CD4-positive, CD25-positive, alpha-beta regulatory T cell (primary cell): ENCODE data around the gene IL6R. TPM values are rescaled to one million over a fixed set of nuclear protein-coding genes. Genes with fewer than 3 reads are reported as not detected.
A peak's percentile ranks its signal among the peaks of the same experiment; 100 is the strongest.
"Not testable (repeated sequence)": the region's sequence is repeated elsewhere in the genome, so short reads cannot be mapped to it uniquely, and the experiment has no call there.

Source experiments
- ATAC-seq, 2 donors: fragments of 150-1000 bp; cut with Tn5 transposase; one replicate each; pipeline ENCODE4 v1.10.0; 2021; ENCODE audit warnings: low read depth in 2 of 2, moderate number of reproducible peaks in 2 of 2, moderate library complexity in 1 of 2
- DNase-seq, 3 donors: peaks; one replicate each; pipeline versions ENCODE4 v3.0.0 to v3.0.0-alpha.2; 2012 to 2022; ENCODE audit warnings: mixed read lengths in 1 of 3
- H3K27ac ChIP-seq: one replicate; pipeline ENCODE4 v1.7.0; 2013; ENCODE audit warnings: mild to moderate bottlenecking, low read length; ENCODE audit not compliant: insufficient read depth, poor library complexity, severe bottlenecking
- H3K27me3 ChIP-seq: one replicate; pipeline ENCODE4 v1.7.0; 2013; ENCODE audit warnings: low read length; ENCODE audit not compliant: control insufficient read depth, insufficient read depth
- H3K36me3 ChIP-seq: one replicate; pipeline ENCODE4 v1.7.0; 2013; ENCODE audit warnings: mild to moderate bottlenecking, low read length, moderate library complexity; ENCODE audit not compliant: control insufficient read depth, insufficient read depth
- H3K4me1 ChIP-seq: 2 replicates; pipeline ENCODE4 v1.7.0; 2013; ENCODE audit warnings: mild to moderate bottlenecking, low read length; ENCODE audit not compliant: insufficient read depth, control insufficient read depth, poor library complexity, severe bottlenecking
- H3K4me3 ChIP-seq: one replicate; pipeline ENCODE4 v1.7.0; 2013; ENCODE audit warnings: low read depth, mild to moderate bottlenecking, low read length, moderate library complexity
- H3K9me3 ChIP-seq, 2 experiments: 1 replicate in 1 of 2; 2 replicates in 1 of 2; pipeline ENCODE4 v1.7.0; 2013; ENCODE audit warnings: low read length in 2 of 2, mild to moderate bottlenecking in 1 of 2, moderate library complexity in 1 of 2; ENCODE audit not compliant: control insufficient read depth in 2 of 2
- H3K27ac Mint-ChIP-seq, 3 donors: one replicate each; pipeline ENCODE4 v1.8.0; 2020 to 2022; ENCODE audit warnings: mild to moderate bottlenecking in 3 of 3, mixed read lengths in 3 of 3, moderate library complexity in 2 of 3
- H3K27me3 Mint-ChIP-seq: one replicate; pipeline ENCODE4 v1.8.0; 2022; ENCODE audit warnings: mild to moderate bottlenecking, mixed read lengths
- H3K36me3 Mint-ChIP-seq: one replicate; pipeline ENCODE4 v1.8.0; 2020; ENCODE audit warnings: mixed read lengths
- H3K4me1 Mint-ChIP-seq, 4 donors: one replicate each; pipeline ENCODE4 v1.8.0; 2020 to 2022; ENCODE audit warnings: mixed read lengths in 4 of 4, mild to moderate bottlenecking in 1 of 4
- H3K4me3 Mint-ChIP-seq, 4 donors: one replicate each; pipeline ENCODE4 v1.8.0; 2020 to 2022; ENCODE audit warnings: mild to moderate bottlenecking in 4 of 4, mixed read lengths in 4 of 4, moderate library complexity in 3 of 4
- H3K9me3 Mint-ChIP-seq, 7 donors: one replicate each; pipeline ENCODE4 v1.8.0; 2020 to 2022; ENCODE audit warnings: mixed read lengths in 7 of 7, mild to moderate bottlenecking in 3 of 7, moderate library complexity in 2 of 7
- polyA plus RNA-seq, 4 donors: library from polyadenylated mRNA; unstranded; fragments of 300-500 nt; fragmentation: Illumina TruSeq; gene quantifications; one replicate each; pipeline ENCODE4 v1.2.3, GENCODE V29; 2021
- total RNA-seq: library from RNA; stranded (reverse); gene quantifications from one replicate; pipeline ENCODE4 v1.2.3, GENCODE V29; 2022

The IL6R gene
- 135 TPM for total RNA-seq
- polyA plus RNA-seq: 10 to 100 TPM; 54.5 to 84.4 (median 62.2) TPM

GRCh38 chr1:154404984-154405746, at the start of gene IL6R:
Gene IL6R (plus strand): TSS chr1:154405343. CDS start chr1:154405630, 287 bp downstream.
- Mint-ChIP-seq H3K36me3 (peaks cover 3% of the 10 kb centered on the region), H3K4me1 (peaks cover 8 to 74% (median 50%) of the 10 kb centered on the region in 4 donors)

GRCh38 chr1:154358519-154358918, 46.6 kb upstream of the IL6R start:
- no peaks in the 10 kb centered on the region for H3K27me3 ChIP-seq
- H3K4me1 ChIP-seq: peaks cover 5% of the 10 kb centered on the region
- Mint-ChIP-seq H3K27ac (no peak overlapping the region), H3K4me3 (no peak overlapping the region), H3K36me3 (no peaks in the 10 kb centered on the region), H3K9me3 (no peaks in the 10 kb centered on the region), H3K27me3 (no peaks in the 10 kb centered on the region), H3K4me1 (peaks cover 0 to 16% (median 12%) of the 10 kb centered on the region in 4 donors)
- H3K36me3 ChIP-seq: no peaks in the 10 kb centered on the region
- H3K9me3 ChIP-seq: no peaks in the 10 kb centered on the region
- no peak overlapping the region for H3K27ac ChIP-seq
- H3K4me3 ChIP-seq: no peak overlapping the region
- DNase-seq (no peak), ATAC-seq (no peak)

More at GRCh38 chr1:154404984-154405746, at the start of gene IL6R:
- ATAC-seq (peak; percentile 66 to 71), DNase-seq (peak; percentile 73 to 89 (median 84))
- peaks cover 79% of the 10 kb centered on the region for H3K4me1 ChIP-seq
- peak within 1 kb of the TSS; percentile 93 for H3K4me3 ChIP-seq
- no peaks in the 10 kb centered on the region for H3K9me3 ChIP-seq
- Mint-ChIP-seq H3K4me3 (peak within 1 kb of the TSS; percentile 95 to 99 (median 98)), H3K27ac (peak within 1 kb of the TSS; percentile 96 to 98 (median 96)), H3K27me3 (no peaks in the 10 kb centered on the region), H3K9me3 (no peaks in the 10 kb centered on the region)
- peak within 1 kb of the TSS; percentile 87 for H3K27ac ChIP-seq
- H3K27me3 ChIP-seq: no peaks in the 10 kb centered on the region
- H3K36me3 ChIP-seq: no peaks in the 10 kb centered on the region

- no peak overlapping the region for H3K27ac Mint-ChIP-seq
- DNase-seq (no peak), ATAC-seq (no peak)
- H3K4me1 Mint-ChIP-seq: peaks cover 0 to 8% (median 0%) of the 10 kb centered on the region in 4 donors
- no peaks in the 10 kb centered on the region for H3K9me3 ChIP-seq
- H3K4me3 ChIP-seq: no peak overlapping the region
- H3K4me3 Mint-ChIP-seq: no peak overlapping the region
- H3K9me3 Mint-ChIP-seq: no peaks in the 10 kb centered on the region
- H3K36me3 Mint-ChIP-seq: no peaks in the 10 kb centered on the region
- H3K36me3 ChIP-seq: no peaks in the 10 kb centered on the region
- no peak overlapping the region for H3K27ac ChIP-seq
- no peaks in the 10 kb centered on the region for H3K27me3 ChIP-seq
- no peaks in the 10 kb centered on the region for H3K27me3 Mint-ChIP-seq
- H3K4me1 ChIP-seq: no peaks in the 10 kb centered on the region
Observed at GRCh38 chr1:154360288-154360687, 44.9 kb upstream of the IL6R start.

GRCh38 chr1:154360881-154361280, 44.3 kb upstream of the IL6R start:
- H3K27ac Mint-ChIP-seq: peak overlapping the region in 1 of 3 donors; percentile 58
- H3K4me1 ChIP-seq, H3K9me3 Mint-ChIP-seq, H3K9me3 ChIP-seq, H3K27me3 ChIP-seq, H3K4me1 Mint-ChIP-seq, H3K27ac ChIP-seq, H3K4me3 ChIP-seq, H3K27me3 Mint-ChIP-seq, H3K4me3 Mint-ChIP-seq, H3K36me3 ChIP-seq, H3K36me3 Mint-ChIP-seq, ATAC-seq, DNase-seq: not testable (repeated sequence)

- Histone ChIP-seq H3K36me3 (no peaks in the 10 kb centered on the region), H3K4me1 (no peaks in the 10 kb centered on the region), H3K4me3 (no peak overlapping the region), H3K27ac (no peak overlapping the region), H3K9me3 (no peaks in the 10 kb centered on the region), H3K27me3 (no peaks in the 10 kb centered on the region)
- ATAC-seq (no peak), DNase-seq (no peak)
- Mint-ChIP-seq H3K27me3 (no peaks in the 10 kb centered on the region), H3K27ac (no peak overlapping the region), H3K36me3 (no peaks in the 10 kb centered on the region), H3K4me1 (peaks cover 0 to 9% (median 2%) of the 10 kb centered on the region in 4 donors), H3K9me3 (peaks cover 0 to 2% (median 0%) of the 10 kb centered on the region in 7 donors), H3K4me3 (no peak overlapping the region)
Observed at GRCh38 chr1:154361357-154361756, 43.8 kb upstream of the IL6R start.

- H3K4me3 ChIP-seq: no peak overlapping the region
- no peak overlapping the region for H3K27ac ChIP-seq
- Mint-ChIP-seq H3K27me3 (peaks cover 4% of the 10 kb centered on the region), H3K9me3 (no peaks in the 10 kb centered on the region), H3K36me3 (no peaks in the 10 kb centered on the region), H3K27ac (no peak overlapping the region), H3K4me3 (peak overlapping the region in 1 of 4 donors; percentile 12), H3K4me1 (peaks cover 0 to 8% (median 0%) of the 10 kb centered on the region in 4 donors)
- no peaks in the 10 kb centered on the region for H3K4me1 ChIP-seq
- no peak for ATAC-seq
- no peaks in the 10 kb centered on the region for H3K36me3 ChIP-seq
- H3K27me3 ChIP-seq: no peaks in the 10 kb centered on the region
- H3K9me3 ChIP-seq: no peaks in the 10 kb centered on the region
- no peak for DNase-seq
Observed at GRCh38 chr1:154371436-154371835, 33.7 kb upstream of the IL6R start.

GRCh38 chr1:154373777-154374357, 31.3 kb upstream of the IL6R start:
- H3K9me3 ChIP-seq, ATAC-seq, H3K36me3 Mint-ChIP-seq, H3K27ac ChIP-seq, H3K4me3 ChIP-seq, H3K4me1 ChIP-seq, H3K36me3 ChIP-seq, H3K27me3 ChIP-seq, H3K9me3 Mint-ChIP-seq, H3K27me3 Mint-ChIP-seq, H3K4me1 Mint-ChIP-seq, DNase-seq: not testable (repeated sequence)
- Mint-ChIP-seq H3K4me3 (peak overlapping the region in 1 of 4 donors; percentile 65), H3K27ac (peak overlapping the region in 2 of 3 donors; percentile 32 to 62)
